Measurements from ENCODE around the gene BRPF1. TPM values are rescaled to one million over a fixed set of nuclear protein-coding genes. Genes with fewer than 3 reads are reported as not detected.

BRPF1 gene
- total and polyA plus RNA-seq, 4 donors, result 2.0 to 11.2 (median 6.5) TPM

- TF ChIP-seq, protein P1, sequence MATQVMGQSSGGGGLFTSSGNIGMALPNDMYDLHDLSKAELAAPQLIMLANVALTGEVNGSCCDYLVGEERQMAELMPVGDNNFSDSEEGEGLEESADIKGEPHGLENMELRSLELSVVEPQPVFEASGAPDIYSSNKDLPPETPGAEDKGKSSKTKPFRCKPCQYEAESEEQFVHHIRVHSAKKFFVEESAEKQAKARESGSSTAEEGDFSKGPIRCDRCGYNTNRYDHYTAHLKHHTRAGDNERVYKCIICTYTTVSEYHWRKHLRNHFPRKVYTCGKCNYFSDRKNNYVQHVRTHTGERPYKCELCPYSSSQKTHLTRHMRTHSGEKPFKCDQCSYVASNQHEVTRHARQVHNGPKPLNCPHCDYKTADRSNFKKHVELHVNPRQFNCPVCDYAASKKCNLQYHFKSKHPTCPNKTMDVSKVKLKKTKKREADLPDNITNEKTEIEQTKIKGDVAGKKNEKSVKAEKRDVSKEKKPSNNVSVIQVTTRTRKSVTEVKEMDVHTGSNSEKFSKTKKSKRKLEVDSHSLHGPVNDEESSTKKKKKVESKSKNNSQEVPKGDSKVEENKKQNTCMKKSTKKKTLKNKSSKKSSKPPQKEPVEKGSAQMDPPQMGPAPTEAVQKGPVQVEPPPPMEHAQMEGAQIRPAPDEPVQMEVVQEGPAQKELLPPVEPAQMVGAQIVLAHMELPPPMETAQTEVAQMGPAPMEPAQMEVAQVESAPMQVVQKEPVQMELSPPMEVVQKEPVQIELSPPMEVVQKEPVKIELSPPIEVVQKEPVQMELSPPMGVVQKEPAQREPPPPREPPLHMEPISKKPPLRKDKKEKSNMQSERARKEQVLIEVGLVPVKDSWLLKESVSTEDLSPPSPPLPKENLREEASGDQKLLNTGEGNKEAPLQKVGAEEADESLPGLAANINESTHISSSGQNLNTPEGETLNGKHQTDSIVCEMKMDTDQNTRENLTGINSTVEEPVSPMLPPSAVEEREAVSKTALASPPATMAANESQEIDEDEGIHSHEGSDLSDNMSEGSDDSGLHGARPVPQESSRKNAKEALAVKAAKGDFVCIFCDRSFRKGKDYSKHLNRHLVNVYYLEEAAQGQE (IDR thresholded peaks at IDR 0.05), result peak; percentile 48
- TF ChIP-seq FOXA2 (IDR thresholded peaks at IDR 0.05) (no peak), RAD21 (IDR thresholded peaks at IDR 0.05) (peak; percentile 11 to 53), TAF1 (conservative IDR thresholded peaks at IDR 0.05) (no peak), YY1 (IDR thresholded peaks at IDR 0.05) (peak; percentile 55), MAX (IDR thresholded peaks at IDR 0.05) (peak; percentile 89), JUND (IDR thresholded peaks at IDR 0.05) (no peak), HNF4G (IDR thresholded peaks at IDR 0.05) (no peak), SP1 (IDR thresholded peaks at IDR 0.05) (peak; percentile 32), FOXA1 (IDR thresholded peaks at IDR 0.05) (no peak), EGR1 (IDR thresholded peaks at IDR 0.05; ENCODE audit: low read depth in 2 of 2) (peak; percentile 89 to 91)
These were observed 61.0 kb downstream of the BRPF1 start, which contains the start of the genes ARPC4 and TADA3 (continued) for GRCh38 chr3:9792405-9793160.

GRCh38 chr3:9793161-9793781 lies 61.7 kb downstream of the BRPF1 start:
- Histone ChIP-seq H3K4me1 (ENCODE audit: control insufficient read depth in 4 of 4, insufficient read depth in 4 of 4, low read length in 3 of 4) (peaks cover 0 to 24% (median 19%) of the 10 kb centered on the region in 4 donors), H3K9ac (ENCODE audit: low read depth in 1 of 2, low read length in 2 of 2) (peak overlapping the region; percentile 78 to 88), H3K27ac (ENCODE audit: low read depth in 1 of 2, low read length in 2 of 2) (peak overlapping the region; percentile 88 to 93), H3K27me3 (ENCODE audit: control insufficient read depth in 4 of 4, insufficient read depth in 4 of 4, low read length in 3 of 4) (no peaks in the 10 kb centered on the region), H3K36me3 (ENCODE audit: control insufficient read depth in 4 of 4, insufficient read depth in 3 of 4, low read depth in 1 of 4, low read length in 3 of 4) (peaks cover 6 to 27% (median 26%) of the 10 kb centered on the region in 4 donors), H3K9me3 (ENCODE audit: control insufficient read depth in 4 of 4, low read length in 3 of 4) (no peaks in the 10 kb centered on the region), H3K4me3 (ENCODE audit: low read depth in 1 of 3, low read length in 3 of 3) (peak overlapping the region; percentile 89 to 97 (median 93))
- TF ChIP-seq JUND (IDR thresholded peaks at IDR 0.05), result no peak
- TF ChIP-seq NR2F2 (IDR thresholded peaks at IDR 0.05), result no peak
- no peak for TF ChIP-seq ZBTB33 (IDR thresholded peaks at IDR 0.05)
- no peak for TF ChIP-seq RAD21 (IDR thresholded peaks at IDR 0.05)
- DNase-seq (ENCODE audit: low spot score), result no peak
- 1% methylated on average over 23 of the region's 23 CpGs for WGBS

DNA sequence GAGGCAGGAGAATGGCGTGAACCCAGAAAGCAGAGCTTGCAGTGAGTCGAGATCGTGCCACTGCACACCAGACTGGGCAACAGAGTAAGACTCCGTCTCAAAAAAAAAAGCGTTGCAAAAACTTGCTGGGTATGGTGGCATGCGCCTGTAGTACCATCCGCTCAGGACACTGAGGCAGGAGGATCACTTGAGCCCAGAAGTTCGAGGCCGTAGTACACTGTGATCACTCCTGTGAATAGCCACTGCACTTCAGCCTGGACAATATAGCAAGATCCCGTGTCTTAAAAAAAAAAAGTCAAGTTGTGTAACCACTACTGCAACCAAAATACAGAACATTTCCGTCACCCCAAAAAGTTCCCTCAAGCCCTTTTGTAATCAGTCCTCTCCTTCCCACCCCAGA lies 62.9 kb downstream of the BRPF1 start:
- no peak overlapping the region for H3K27ac ChIP-seq (ENCODE audit: low read depth in 1 of 2, low read length in 2 of 2)
- H3K4me1 ChIP-seq (ENCODE audit: control insufficient read depth in 4 of 4, insufficient read depth in 4 of 4, low read length in 3 of 4), result peaks cover 0 to 24% (median 19%) of the 10 kb centered on the region in 4 donors
- H3K27me3 ChIP-seq (ENCODE audit: control insufficient read depth in 4 of 4, insufficient read depth in 4 of 4, low read length in 3 of 4), result no peaks in the 10 kb centered on the region
- H3K36me3 ChIP-seq (ENCODE audit: control insufficient read depth in 4 of 4, insufficient read depth in 3 of 4, low read depth in 1 of 4, low read length in 3 of 4), result peaks cover 6 to 31% (median 27%) of the 10 kb centered on the region in 4 donors
- H3K9me3 ChIP-seq (ENCODE audit: control insufficient read depth in 4 of 4, low read length in 3 of 4), result no peaks in the 10 kb centered on the region
- H3K9ac ChIP-seq (ENCODE audit: low read depth in 1 of 2, low read length in 2 of 2), result no peak overlapping the region
- no peak for TF ChIP-seq HNF4G (IDR thresholded peaks at IDR 0.05)
- TF ChIP-seq, protein P2, sequence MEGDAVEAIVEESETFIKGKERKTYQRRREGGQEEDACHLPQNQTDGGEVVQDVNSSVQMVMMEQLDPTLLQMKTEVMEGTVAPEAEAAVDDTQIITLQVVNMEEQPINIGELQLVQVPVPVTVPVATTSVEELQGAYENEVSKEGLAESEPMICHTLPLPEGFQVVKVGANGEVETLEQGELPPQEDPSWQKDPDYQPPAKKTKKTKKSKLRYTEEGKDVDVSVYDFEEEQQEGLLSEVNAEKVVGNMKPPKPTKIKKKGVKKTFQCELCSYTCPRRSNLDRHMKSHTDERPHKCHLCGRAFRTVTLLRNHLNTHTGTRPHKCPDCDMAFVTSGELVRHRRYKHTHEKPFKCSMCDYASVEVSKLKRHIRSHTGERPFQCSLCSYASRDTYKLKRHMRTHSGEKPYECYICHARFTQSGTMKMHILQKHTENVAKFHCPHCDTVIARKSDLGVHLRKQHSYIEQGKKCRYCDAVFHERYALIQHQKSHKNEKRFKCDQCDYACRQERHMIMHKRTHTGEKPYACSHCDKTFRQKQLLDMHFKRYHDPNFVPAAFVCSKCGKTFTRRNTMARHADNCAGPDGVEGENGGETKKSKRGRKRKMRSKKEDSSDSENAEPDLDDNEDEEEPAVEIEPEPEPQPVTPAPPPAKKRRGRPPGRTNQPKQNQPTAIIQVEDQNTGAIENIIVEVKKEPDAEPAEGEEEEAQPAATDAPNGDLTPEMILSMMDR (IDR thresholded peaks at IDR 0.05; ENCODE audit: low read depth, low read length, missing input control), result no peak
- no peak for TF ChIP-seq ZBTB33 (IDR thresholded peaks at IDR 0.05)
- no peak for TF ChIP-seq JUND (IDR thresholded peaks at IDR 0.05)
- TF ChIP-seq SP1 (IDR thresholded peaks at IDR 0.05), result no peak
- TF ChIP-seq, protein P3, sequence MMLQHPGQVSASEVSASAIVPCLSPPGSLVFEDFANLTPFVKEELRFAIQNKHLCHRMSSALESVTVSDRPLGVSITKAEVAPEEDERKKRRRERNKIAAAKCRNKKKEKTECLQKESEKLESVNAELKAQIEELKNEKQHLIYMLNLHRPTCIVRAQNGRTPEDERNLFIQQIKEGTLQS (IDR thresholded peaks at IDR 0.05), result no peak
- 95% methylated on average over 11 of the region's 11 CpGs for WGBS
- DNase-seq (ENCODE audit: low spot score), result no peak
- H3K4me3 ChIP-seq (ENCODE audit: low read depth in 1 of 3, low read length in 3 of 3), result no peak overlapping the region
